Measurements from ENCODE around the gene AIDA.
"Not testable (repeated sequence)": the region's sequence is repeated elsewhere in the genome, so short reads cannot be mapped to it uniquely, and the experiment has no call there.

The AIDA gene

GRCh38 chr1:222712253-222713090 lies at the start of gene AIDA, which contains the start of gene BROX:
AIDA (minus strand) TSS chr1:222712491; CDS start chr1:222712317, 174 bp downstream.
BROX (plus strand) TSS chr1:222712564; CDS start chr1:222715700, 3,136 bp downstream.
- DNase-seq (ENCODE audit: low read depth) = peak; percentile 94

- DNase-seq (ENCODE audit: low read depth) = no peak
These were observed 48.8 kb upstream of the AIDA start for GRCh38 chr1:222761083-222761482.

GRCh38 chr1:222759451-222760035 lies 47.3 kb upstream of the AIDA start:
- DNase-seq (ENCODE audit: low read depth) = no peak

- DNase-seq (ENCODE audit: low read depth) = no peak
These were observed 45.5 kb upstream of the AIDA start for GRCh38 chr1:222757646-222758268.

- no peak for DNase-seq (ENCODE audit: low read depth)
These were observed 42.3 kb upstream of the AIDA start for GRCh38 chr1:222754366-222755139.

- DNase-seq (ENCODE audit: low read depth) = no peak
These were observed 39.0 kb upstream of the AIDA start for GRCh38 chr1:222751255-222751654.

- DNase-seq (ENCODE audit: low read depth) = no peak
These were observed 38.4 kb upstream of the AIDA start for GRCh38 chr1:222750651-222751050.

- DNase-seq (ENCODE audit: low read depth) = no peak
These were observed 37.6 kb upstream of the AIDA start for GRCh38 chr1:222749927-222750326.

- DNase-seq (ENCODE audit: low read depth) = not testable (repeated sequence)
These were observed 29.6 kb upstream of the AIDA start for GRCh38 chr1:222741630-222742457.

- DNase-seq (ENCODE audit: low read depth) = no peak
These were observed 27.6 kb upstream of the AIDA start for GRCh38 chr1:222739929-222740328.

GRCh38 chr1:222739465-222739864 lies 27.2 kb upstream of the AIDA start:
- DNase-seq (ENCODE audit: low read depth) = no peak

GRCh38 chr1:222736972-222737371 lies 24.7 kb upstream of the AIDA start, which contains the start of gene FAM177B:
FAM177B (plus strand) TSS chr1:222737202; CDS start chr1:222746546, 9,344 bp downstream.
- no peak for DNase-seq (ENCODE audit: low read depth)

- no peak for DNase-seq (ENCODE audit: low read depth)
These were observed 24.2 kb upstream of the AIDA start for GRCh38 chr1:222736470-222736869.

- no peak for DNase-seq (ENCODE audit: low read depth)
These were observed 22.4 kb upstream of the AIDA start for GRCh38 chr1:222734740-222735139.

- no peak for DNase-seq (ENCODE audit: low read depth)
These were observed 20.2 kb upstream of the AIDA start for GRCh38 chr1:222732216-222733159.

- no peak for DNase-seq (ENCODE audit: low read depth)
These were observed 18.6 kb upstream of the AIDA start for GRCh38 chr1:222730866-222731265.

GRCh38 chr1:222728746-222729145 lies 16.5 kb upstream of the AIDA start:
- no peak for DNase-seq (ENCODE audit: low read depth)

GRCh38 chr1:222716393-222716792 lies 4.1 kb upstream of the AIDA start:
- DNase-seq (ENCODE audit: low read depth) = no peak

- DNase-seq (ENCODE audit: low read depth) = peak; percentile 88
These were observed 1.0 kb upstream of the AIDA start for GRCh38 chr1:222713091-222713961.

All from stimulated activated CD8-positive, alpha-beta memory T cell treated with anti-CD3 and anti-CD28 coated beads, Interleukin-12 subunit alpha, Interleukin-12 subunit beta, amount 100 ng/mL, for 4 hours (primary cell).